ENCODE results near the gene PGA3.

DNA sequence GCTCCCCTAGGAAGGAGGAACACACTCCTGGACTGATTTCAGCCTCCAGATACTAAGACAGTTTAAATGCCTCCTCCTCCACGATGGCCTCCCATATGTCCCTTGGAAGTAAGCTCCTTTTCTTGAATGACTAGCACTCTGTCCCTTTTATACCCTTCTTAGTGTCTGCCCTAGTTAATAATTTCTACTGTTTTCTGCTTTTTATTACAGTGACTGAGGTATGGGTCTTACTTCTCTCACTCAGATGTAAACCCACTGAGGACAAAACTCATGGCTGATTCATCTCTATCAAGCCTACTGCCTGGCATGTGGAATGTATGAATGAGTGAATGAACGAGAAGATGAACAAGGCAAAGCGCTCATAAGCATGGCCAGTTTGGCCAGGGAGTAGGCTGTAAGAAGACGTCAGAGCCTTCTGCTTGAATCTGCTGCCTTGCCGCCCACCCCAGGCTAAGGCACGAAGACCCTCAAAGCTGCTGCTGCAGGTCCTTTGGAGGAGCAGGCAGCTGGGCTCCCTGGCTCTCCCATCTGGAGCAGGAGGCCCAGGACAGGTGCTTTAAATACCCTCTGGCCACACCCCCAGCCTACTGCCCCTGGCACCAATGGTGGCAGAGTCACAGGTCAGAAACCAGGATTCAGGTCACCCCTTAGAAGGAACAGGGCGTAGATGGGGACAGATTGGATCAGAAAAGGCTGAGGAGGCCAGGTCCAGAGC is 8.2 kb upstream of the PGA3 start:
- no peak for TF ChIP-seq POLR2A (IDR thresholded peaks at IDR 0.05)
- TF ChIP-seq, protein P1, sequence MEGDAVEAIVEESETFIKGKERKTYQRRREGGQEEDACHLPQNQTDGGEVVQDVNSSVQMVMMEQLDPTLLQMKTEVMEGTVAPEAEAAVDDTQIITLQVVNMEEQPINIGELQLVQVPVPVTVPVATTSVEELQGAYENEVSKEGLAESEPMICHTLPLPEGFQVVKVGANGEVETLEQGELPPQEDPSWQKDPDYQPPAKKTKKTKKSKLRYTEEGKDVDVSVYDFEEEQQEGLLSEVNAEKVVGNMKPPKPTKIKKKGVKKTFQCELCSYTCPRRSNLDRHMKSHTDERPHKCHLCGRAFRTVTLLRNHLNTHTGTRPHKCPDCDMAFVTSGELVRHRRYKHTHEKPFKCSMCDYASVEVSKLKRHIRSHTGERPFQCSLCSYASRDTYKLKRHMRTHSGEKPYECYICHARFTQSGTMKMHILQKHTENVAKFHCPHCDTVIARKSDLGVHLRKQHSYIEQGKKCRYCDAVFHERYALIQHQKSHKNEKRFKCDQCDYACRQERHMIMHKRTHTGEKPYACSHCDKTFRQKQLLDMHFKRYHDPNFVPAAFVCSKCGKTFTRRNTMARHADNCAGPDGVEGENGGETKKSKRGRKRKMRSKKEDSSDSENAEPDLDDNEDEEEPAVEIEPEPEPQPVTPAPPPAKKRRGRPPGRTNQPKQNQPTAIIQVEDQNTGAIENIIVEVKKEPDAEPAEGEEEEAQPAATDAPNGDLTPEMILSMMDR (IDR thresholded peaks at IDR 0.05 in 8 of 11, conservative IDR thresholded peaks at IDR 0.05 in 3 of 11): no peak

Data from spleen (tissue), 7 donors.